Mucosa of stomach (tissue), 1 donor: Measurements from ENCODE around the gene BAIAP2.

Source experiments
- H3K27me3 ChIP-seq: one replicate; pipeline ENCODE4 v1.7.0; 2013; ENCODE audit warnings: mild to moderate bottlenecking, low read length; ENCODE audit not compliant: control insufficient read depth, insufficient read depth
- H3K36me3 ChIP-seq: one replicate; pipeline ENCODE4 v1.7.0; 2013; ENCODE audit warnings: low read length; ENCODE audit not compliant: control insufficient read depth, insufficient read depth
- H3K4me1 ChIP-seq: one replicate; pipeline ENCODE4 v1.7.0; 2013; ENCODE audit warnings: mild to moderate bottlenecking, low read length; ENCODE audit not compliant: control insufficient read depth, insufficient read depth
- H3K4me3 ChIP-seq: one replicate; pipeline ENCODE4 v1.7.0; 2013; ENCODE audit warnings: low read length
- H3K9ac ChIP-seq: one replicate; pipeline ENCODE4 v1.7.0; 2013; ENCODE audit warnings: mild to moderate bottlenecking, low read length, moderate library complexity
- H3K9me3 ChIP-seq: one replicate; pipeline ENCODE4 v1.7.0; 2013; ENCODE audit warnings: mild to moderate bottlenecking, low read length, moderate library complexity; ENCODE audit not compliant: control insufficient read depth
- donor health status: Pancreatic carcinoma.

BAIAP2 gene

DNA sequence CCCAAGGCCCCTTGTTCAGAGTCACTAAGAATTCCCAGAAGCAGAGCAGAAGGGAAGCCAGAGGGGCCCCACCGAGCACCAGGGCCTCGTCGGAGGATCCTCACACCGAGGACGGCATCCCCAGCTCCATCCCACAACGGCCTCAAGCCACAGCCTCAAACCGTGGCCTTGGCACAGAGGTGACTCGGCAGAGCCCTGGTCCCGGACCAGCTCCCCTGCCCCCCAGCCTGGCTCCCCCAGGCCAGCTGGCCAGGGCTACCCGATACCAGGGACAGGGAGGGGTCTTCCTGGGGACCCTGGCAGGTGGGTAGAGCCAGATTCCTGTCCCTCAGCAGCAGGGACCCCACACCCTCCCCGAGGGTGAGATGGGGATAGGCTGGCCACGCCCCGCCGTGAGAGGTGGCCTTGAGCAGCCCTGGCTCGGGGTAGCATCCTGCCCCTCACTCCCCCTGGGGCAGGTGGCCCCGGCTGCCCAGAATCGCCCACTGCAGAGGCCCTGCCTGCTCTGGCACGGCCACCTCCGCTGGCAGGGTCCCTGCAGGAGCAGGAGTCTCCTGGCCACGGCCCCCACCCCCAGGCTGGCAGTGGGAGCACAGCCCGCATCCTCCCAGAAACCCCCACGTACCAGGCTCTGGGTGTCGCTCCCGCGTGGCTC is 124.8 kb downstream of the BAIAP2 start:
- Histone ChIP-seq H3K9ac (no peak overlapping the region), H3K27me3 (peaks cover 9% of the 10 kb centered on the region), H3K4me3 (no peak overlapping the region)

DNA sequence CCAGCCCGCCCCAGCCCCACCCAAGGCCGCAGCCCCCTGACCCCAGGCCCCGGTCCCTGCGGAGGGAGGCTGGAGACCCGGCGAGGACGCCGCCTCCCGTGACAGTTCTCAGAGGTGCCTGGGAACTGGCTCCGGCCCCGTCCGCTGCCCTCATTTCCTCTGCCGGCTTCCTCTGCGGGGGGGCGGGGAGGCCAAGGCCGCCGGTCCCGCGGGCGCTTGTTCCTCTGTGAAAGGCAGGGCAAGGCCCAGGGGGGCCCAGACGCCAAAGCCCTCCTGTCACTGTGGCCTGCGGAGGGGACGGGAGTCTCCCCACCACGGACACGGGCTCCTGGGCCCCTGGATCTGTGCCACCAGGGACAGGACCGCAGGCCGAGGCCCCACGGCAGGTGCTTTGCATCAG is 125.4 kb downstream of the BAIAP2 start:
- Histone ChIP-seq H3K27me3 (peaks cover 15% of the 10 kb centered on the region), H3K9ac (no peak overlapping the region), H3K4me3 (no peak overlapping the region), H3K36me3 (no peaks in the 10 kb centered on the region), H3K9me3 (no peaks in the 10 kb centered on the region), H3K4me1 (peaks cover under 1% of the 10 kb centered on the region)

More for the DNA sequence above, 124.8 kb downstream of the BAIAP2 start:
- Histone ChIP-seq H3K4me1 (no peaks in the 10 kb centered on the region), H3K36me3 (no peaks in the 10 kb centered on the region), H3K9me3 (no peaks in the 10 kb centered on the region)

DNA sequence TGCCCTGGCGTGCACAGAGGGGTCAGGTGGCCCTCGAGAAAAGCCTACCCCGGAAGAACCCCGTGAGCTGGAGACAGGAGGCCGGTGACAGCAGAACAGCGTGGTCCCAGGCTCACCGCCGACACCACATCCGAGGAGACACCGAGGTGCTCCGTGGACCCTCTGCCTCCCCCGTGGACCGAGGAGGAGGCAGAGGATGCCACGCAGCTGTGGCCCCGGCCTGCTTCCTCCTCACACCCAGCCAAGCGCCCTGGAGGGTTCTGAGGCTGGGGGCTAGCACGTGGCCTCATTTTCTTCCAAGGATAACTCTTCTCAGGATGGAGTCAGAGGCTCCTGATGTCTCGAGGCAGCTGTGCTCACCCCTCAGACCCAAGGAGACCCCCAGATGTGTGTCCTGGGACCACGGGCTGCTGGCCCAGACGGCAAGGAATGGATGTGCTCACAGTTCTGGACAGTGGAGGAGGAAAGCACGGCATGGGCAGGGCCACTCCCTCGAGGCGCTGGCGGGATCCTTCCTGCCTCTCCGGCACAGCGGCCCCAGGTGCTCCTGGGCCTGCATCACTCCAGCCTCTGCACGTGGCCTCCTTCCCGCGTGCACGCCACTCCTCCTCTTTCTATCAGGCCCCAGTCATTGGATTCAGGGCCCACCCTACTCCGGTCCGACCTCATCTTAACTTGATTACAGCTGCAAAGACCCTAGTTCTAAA is 125.9 kb downstream of the BAIAP2 start:
- H3K4me1 ChIP-seq, result peaks cover 5% of the 10 kb centered on the region
- H3K9ac ChIP-seq, result no peak overlapping the region
- H3K9me3 ChIP-seq, result no peaks in the 10 kb centered on the region
- H3K4me3 ChIP-seq, result no peak overlapping the region
- peaks cover 20% of the 10 kb centered on the region for H3K27me3 ChIP-seq
- no peaks in the 10 kb centered on the region for H3K36me3 ChIP-seq

DNA sequence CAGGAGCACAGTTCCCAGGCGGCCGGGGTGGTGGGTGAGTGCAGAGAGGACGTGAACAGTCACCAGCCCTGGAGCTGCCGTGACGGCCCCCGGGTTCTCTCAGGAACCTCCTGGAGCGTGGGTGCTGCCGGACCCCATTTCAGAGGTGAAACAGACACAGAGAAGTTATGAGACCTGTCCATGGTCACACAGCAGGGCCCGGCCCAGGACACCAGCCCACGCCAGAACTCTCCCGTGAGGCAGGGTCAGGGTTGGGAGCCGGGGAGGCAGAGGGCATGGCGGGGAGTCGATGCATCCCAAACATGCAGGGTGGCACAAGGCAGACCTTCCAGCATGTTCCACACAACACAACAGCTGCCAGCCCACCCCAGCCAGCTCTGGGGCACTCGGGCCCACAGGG is 126.6 kb downstream of the BAIAP2 start:
- Histone ChIP-seq H3K4me1 (peaks cover 5% of the 10 kb centered on the region), H3K27me3 (peaks cover 22% of the 10 kb centered on the region), H3K4me3 (no peak overlapping the region), H3K9ac (no peak overlapping the region), H3K9me3 (no peaks in the 10 kb centered on the region), H3K36me3 (no peaks in the 10 kb centered on the region)

DNA sequence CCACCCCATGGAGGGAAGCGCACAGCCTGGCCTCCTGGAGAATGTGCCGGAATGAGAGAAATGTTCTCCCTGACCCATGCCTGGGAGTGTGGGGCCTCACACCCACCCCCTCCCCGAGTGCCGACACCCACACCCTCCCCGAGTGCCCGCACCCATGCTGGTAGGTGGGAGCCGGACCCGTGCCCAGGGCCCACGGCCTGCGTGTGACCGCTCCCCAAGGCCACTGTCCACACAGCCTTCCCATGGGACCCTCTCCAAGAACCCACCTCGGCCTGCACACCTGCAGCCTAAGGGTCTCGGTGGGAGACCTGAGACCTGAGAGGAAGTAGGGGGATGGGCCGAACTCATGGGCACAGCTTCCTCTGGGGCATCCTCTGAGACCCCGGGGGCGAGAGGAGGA is 127.0 kb downstream of the BAIAP2 start:
- Histone ChIP-seq H3K4me1 (peaks cover 5% of the 10 kb centered on the region), H3K4me3 (no peak overlapping the region), H3K36me3 (no peaks in the 10 kb centered on the region), H3K27me3 (peaks cover 26% of the 10 kb centered on the region), H3K9me3 (no peaks in the 10 kb centered on the region), H3K9ac (no peak overlapping the region)

DNA sequence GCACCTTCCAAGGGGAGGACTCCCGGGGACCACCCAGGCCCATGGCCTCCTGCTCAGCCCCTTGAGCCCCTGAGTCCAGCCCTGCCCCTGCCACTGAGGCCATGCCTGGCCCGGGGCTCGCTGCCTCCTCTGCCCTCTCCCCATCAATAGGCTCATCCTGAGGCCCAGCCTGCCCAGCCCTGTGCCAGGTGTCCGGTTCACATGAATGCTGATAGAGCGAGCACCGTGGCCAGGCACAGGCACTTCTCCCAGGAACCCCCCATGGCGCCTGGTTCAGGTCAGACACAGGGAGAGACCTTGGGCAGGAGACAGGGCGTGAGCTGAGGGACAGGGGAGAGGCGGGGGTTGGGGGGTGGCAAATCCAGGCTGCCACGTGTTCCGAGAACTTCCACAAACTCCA is 127.5 kb downstream of the BAIAP2 start:
- Histone ChIP-seq H3K4me3 (no peak overlapping the region), H3K36me3 (no peaks in the 10 kb centered on the region), H3K9me3 (no peaks in the 10 kb centered on the region), H3K27me3 (peaks cover 30% of the 10 kb centered on the region), H3K9ac (no peak overlapping the region), H3K4me1 (peaks cover 5% of the 10 kb centered on the region)

DNA sequence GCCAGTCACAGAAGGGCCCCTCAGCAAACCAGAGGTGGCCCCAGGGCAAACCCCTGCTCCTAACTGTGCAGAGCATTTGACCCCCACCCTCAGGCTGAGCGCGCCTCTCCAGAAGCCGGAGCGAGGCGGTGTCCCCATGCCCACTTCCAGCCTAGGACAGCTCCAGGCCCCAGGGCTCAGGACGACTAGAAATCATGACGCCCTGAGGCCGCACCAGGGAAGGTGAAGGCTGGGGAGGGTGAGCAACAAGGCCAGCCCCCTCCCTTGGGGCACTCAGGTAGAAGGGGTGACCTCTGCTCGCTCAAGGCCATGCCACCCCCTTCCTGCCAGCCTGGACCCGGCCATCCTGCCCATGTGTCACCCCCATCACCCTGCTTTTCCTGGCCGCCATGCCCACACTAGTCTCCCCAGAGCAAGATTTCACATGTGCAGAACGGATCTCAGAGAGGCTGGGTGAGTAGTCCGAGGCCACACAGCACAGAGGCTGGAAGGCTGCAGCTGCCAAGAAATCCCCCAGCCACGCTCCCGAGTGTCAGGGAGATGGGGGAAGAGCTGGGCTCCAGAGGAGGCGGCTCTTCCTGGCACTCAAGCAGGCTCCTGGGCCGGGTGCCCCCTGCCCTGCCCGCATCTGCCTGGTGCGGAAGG is 128.2 kb downstream of the BAIAP2 start:
- H3K27me3 ChIP-seq, result peaks cover 30% of the 10 kb centered on the region
- no peaks in the 10 kb centered on the region for H3K9me3 ChIP-seq
- peaks cover 5% of the 10 kb centered on the region for H3K4me1 ChIP-seq
- H3K9ac ChIP-seq, result no peak overlapping the region
- no peaks in the 10 kb centered on the region for H3K36me3 ChIP-seq
- H3K4me3 ChIP-seq, result no peak overlapping the region

DNA sequence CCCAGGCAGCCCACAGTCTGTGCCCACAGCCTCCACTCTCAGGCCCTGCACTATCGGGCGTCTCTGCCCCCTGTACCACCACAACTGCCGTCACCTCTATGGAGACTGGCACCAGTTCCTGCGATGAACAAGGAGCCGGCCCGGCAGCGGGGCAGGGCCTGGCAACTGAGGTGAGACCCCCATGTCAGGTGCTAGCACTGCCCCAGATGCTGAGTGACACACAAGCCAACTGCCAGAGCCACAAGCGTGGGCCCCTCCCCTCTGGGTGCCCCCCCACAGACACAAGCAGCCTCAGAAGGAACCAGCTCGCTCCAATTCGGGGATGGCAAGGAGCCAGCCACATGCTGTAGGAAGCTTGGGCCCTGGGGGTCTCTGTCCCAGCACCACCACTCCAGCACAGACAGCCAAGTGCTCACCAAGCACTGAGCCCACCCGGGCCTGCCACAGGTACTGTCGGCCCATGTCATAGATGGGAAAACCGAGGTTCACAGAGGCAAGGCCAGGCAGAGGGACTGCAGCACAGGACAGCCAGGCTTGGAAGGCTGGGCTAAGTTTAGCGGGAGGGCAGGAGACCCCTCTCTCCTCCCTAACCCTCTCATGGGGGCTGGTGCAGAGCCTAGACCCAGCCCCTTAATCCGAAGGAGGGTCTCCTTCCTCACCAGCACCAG is 128.9 kb downstream of the BAIAP2 start:
- peaks cover 30% of the 10 kb centered on the region for H3K27me3 ChIP-seq
- H3K9me3 ChIP-seq, result no peaks in the 10 kb centered on the region
- H3K9ac ChIP-seq, result no peak overlapping the region
- H3K4me3 ChIP-seq, result no peak overlapping the region
- H3K36me3 ChIP-seq, result no peaks in the 10 kb centered on the region
- H3K4me1 ChIP-seq, result peaks cover 5% of the 10 kb centered on the region

DNA sequence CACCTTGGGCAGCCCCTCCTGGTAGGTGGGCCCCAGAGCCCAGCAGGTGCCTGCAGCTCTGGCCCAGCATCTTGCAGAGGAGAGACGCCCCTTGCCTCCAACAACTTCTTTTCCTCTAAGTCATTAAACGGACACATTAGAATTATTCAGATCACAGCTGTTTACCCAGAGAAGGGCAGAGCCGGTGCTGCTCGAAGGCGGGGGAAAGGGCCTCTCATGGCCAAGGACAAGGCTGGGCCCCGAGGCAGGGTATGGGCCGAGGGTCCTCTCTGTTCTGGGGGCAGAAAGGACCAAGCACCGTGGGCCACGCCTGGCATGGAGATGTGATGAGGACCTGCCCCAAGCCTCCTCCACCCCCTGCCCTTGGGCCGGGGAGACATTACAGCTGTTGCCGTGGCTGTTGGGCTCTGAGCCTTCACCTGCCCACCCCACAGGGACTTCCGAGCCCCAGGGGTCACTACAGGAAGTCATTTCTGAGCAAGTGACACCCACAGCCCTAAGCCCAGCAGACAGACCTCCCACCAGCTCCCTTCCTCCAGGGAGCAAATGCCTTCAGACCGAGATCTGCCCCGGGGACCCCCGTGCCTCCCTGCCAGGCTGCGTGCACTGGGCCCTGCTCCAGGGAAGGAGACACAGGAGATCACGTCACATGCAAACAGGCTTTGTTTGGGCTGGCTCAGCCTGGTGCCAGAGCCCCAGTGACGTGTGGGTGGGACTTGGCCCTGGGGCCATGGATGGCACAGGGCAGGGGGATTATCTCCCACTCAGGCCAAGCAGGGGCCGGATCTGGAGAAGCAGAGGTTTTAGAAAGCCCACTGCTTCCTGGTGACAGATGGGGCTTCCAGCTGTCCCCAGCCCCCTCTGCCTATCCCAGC is 129.7 kb downstream of the BAIAP2 start:
- H3K4me3 ChIP-seq, result no peak overlapping the region
- no peaks in the 10 kb centered on the region for H3K9me3 ChIP-seq
- H3K4me1 ChIP-seq, result peaks cover 5% of the 10 kb centered on the region
- no peak overlapping the region for H3K9ac ChIP-seq
- peaks cover 30% of the 10 kb centered on the region for H3K27me3 ChIP-seq
- no peaks in the 10 kb centered on the region for H3K36me3 ChIP-seq

DNA sequence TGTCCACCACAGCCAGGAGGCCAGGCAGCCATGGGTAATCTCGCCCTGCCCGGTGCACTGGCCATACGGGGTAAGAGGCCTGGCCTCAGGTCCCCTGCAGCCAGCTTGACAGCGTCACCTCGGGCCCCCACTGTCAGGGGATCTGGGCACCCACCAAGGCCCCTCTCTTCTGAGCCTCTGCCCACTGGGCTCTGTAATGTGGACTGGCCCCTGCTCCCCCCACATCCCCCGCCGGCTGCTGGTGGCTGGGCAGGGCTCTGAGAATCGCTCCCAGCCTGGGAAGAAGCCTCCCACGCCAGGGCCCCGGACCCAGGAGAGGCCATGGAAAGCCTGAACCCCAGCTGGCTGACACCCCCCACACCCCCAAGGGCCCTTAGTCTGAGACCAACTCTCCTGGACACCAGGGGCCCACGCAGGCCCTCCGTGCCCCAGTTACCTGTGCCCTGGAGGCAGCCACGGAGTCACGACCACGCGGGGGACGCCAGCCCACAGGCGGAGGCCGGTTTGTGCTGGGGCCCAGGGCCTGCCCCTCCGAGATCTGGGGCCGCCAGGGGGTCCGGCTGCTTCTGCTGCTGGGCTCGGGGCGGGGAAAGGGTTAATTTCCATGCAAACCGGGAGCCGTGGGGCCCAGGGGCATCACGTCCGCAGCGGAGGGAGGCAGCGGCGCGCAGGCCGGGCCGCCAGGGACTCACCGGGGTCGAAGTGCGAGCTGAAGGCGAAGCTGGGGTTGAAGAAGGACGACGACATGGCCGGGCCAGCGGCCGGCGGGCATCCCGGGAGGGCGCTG is 130.5 kb downstream of the BAIAP2 start, which contains the start of gene PVALEF:
TSS of gene PVALEF (plus strand) at position 262 of the 787 bp plus-strand sequence. CDS start 15,720 bp downstream, outside the sequence.
- no peaks in the 10 kb centered on the region for H3K9me3 ChIP-seq
- no peak within 1 kb of the TSS for H3K9ac ChIP-seq
- H3K4me3 ChIP-seq, result no peak within 1 kb of the TSS
- peaks cover 30% of the 10 kb centered on the region for H3K27me3 ChIP-seq
- H3K4me1 ChIP-seq, result peaks cover 5% of the 10 kb centered on the region
- no peaks in the 10 kb centered on the region for H3K36me3 ChIP-seq

DNA sequence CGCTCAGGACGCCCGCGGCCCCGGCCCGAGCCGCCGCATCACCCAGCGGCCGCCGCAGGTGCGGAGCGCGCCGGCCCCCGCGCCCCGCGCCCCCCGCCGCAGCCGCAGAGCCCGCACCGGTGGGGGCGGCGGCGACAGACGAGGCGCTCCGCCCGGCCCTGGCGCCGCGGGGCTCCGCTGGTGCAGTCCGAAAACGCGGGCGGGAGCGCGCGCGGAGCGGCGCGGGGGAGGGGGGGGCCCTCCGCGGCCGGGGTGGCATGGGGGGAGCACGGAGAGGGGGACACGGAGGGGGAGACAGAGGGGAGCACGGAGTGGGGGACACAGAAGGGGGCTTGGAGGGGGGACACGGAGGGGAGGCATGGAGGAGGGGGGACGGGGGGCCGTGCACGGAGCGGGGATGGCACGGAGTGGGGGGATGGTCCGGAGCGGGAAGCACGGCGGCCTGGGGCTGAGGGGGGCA is 131.1 kb downstream of the BAIAP2 start, which contains the start of gene AATK:
TSS of gene AATK (minus strand) at position 189 of the 460 bp plus-strand sequence. CDS start 229 bp downstream, outside the sequence.
- Histone ChIP-seq H3K9me3 (no peaks in the 10 kb centered on the region), H3K36me3 (no peaks in the 10 kb centered on the region), H3K9ac (no peak within 1 kb of the TSS), H3K4me1 (peaks cover 5% of the 10 kb centered on the region), H3K27me3 (peaks cover 30% of the 10 kb centered on the region), H3K4me3 (no peak within 1 kb of the TSS)
